Measurements from ENCODE around the gene NDUFB1. TPM values are rescaled to one million over a fixed set of nuclear protein-coding genes. Genes with fewer than 3 reads are reported as not detected.

The NDUFB1 gene
- total RNA-seq, 6 experiments from 2014 or later, result 74.6 to 223 (median 94.6) TPM

DNA sequence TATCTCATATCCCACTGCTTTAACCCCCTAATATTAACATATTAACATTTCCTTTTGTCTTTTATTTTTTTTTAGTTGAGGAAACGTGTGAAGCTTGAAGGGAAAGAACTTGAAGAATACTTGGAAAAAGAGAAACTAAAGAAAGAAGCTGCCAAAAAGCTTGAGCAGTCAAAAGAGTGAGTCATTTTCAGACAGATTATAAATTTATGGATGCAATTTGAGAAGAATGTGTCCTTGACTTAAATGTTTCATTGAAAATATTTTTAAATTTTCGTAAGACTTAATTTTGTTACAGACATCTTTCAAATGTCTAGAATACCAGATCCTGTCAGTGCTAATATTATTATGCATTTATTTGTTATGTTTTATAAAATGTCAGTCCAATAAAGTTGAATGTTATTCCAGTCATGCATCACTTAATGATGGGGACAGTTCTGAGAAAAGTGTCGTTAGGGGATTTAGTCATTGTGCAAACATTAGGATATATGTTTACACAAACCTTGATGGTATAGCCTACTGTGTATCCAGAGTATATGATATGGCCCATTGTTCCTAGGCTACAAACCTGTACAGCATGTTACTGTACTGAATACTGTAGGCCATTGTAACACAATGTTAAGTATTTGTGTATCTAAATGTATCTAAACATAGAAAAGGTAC, 32.9 kb upstream of the NDUFB1 start:
- Histone ChIP-seq H3K27ac (no peak overlapping the region), H3K4me3 (no peak overlapping the region), H3K36me3 (peaks cover 0 to 52% (median 21%) of the 10 kb centered on the region in 4 donors), H3K4me1 (no peaks in the 10 kb centered on the region), H3K27me3 (no peaks in the 10 kb centered on the region), H3K9me3 (no peaks in the 10 kb centered on the region)
- DNase-seq (no peak), ATAC-seq (no peak)
- intact Hi-C loops (cut with DNase I), result no loop called here
- WGBS (ENCODE audit: insufficient coverage, low coverage, low lambda C conversion rate, missing lambda C conversion rate), result 86% methylated on average over 3 of the region's 3 CpGs
- no peak for TF ChIP-seq POLR2A (IDR thresholded peaks at IDR 0.05)
- no peak for TF ChIP-seq CTCF (IDR thresholded peaks at IDR 0.05)

- TF ChIP-seq POLR2A (IDR thresholded peaks at IDR 0.05) (no peak), CTCF (IDR thresholded peaks at IDR 0.05) (no peak)
- H3K27ac ChIP-seq, result no peak overlapping the region
- H3K36me3 ChIP-seq, result peaks cover 0 to 51% (median 20%) of the 10 kb centered on the region in 4 donors
Measured at GRCh38 chr14:92153581-92153980, 32.1 kb upstream of the NDUFB1 start.

DNA sequence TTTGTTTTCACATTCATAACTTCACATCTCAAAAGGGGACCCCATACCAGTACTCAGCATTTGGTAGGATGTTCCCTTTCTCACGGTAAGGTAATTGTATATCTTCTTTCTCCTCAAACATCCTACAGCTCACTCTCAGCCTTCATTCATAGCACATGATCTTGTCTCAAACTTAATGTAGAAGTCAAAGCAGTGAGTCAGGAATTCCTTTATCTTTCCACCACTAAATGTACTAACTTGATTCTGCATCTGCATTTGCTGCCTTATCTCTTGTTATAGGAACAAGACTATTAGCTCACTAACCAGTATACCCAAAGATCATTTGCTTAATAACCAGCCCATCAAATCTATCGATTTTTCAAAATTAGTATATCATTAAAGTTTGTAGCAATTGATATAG, 23.2 kb upstream of the NDUFB1 start:
- DNase-seq, result no peak
- ATAC-seq, result no peak
- Histone ChIP-seq H3K27ac (no peak overlapping the region), H3K4me1 (no peaks in the 10 kb centered on the region), H3K4me3 (no peak overlapping the region), H3K9me3 (no peaks in the 10 kb centered on the region), H3K36me3 (peaks cover 0 to 74% (median 26%) of the 10 kb centered on the region in 4 donors), H3K27me3 (no peaks in the 10 kb centered on the region)
- no peak for TF ChIP-seq POLR2A (IDR thresholded peaks at IDR 0.05)
- TF ChIP-seq CTCF (IDR thresholded peaks at IDR 0.05), result no peak
- WGBS (ENCODE audit: insufficient coverage, low coverage, low lambda C conversion rate, missing lambda C conversion rate), result 94% methylated on average over 2 of the region's 2 CpGs
- intact Hi-C loops (cut with DNase I), result no loop called here

More at GRCh38 chr14:92153581-92153980, 32.1 kb upstream of the NDUFB1 start:
- DNase-seq (no peak), ATAC-seq (no peak)
- Histone ChIP-seq H3K4me3 (no peak overlapping the region), H3K27me3 (no peaks in the 10 kb centered on the region), H3K9me3 (no peaks in the 10 kb centered on the region), H3K4me1 (no peaks in the 10 kb centered on the region)
- intact Hi-C loops (cut with DNase I), result no loop called here
- WGBS (ENCODE audit: insufficient coverage, low coverage, low lambda C conversion rate, missing lambda C conversion rate), result 100% methylated on average over 1 of the region's 1 CpG

DNA sequence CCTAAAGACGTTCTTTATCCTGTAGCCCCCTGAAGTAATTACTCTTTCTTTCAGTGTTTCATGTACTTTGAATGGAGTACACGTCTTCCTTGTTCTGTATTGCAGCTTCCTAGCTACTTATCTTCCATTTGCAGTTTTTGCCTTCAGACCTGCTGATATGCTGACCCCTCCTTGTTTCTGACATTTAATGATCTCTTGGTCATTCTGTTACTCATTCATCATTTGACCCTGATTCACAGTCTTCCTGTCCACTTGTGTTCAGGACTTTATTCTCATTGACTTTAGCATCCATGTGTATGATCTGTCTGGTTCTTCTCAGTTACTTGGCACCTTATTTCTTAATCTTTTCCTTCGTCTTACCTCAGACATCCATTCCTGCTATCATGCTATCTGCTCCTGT, 22.5 kb upstream of the NDUFB1 start:
- no peaks in the 10 kb centered on the region for H3K4me1 ChIP-seq
- ATAC-seq, result no peak
- H3K27ac ChIP-seq, result no peak overlapping the region
- 90% methylated on average over 3 of the region's 3 CpGs for WGBS (ENCODE audit: insufficient coverage, low coverage, low lambda C conversion rate, missing lambda C conversion rate)
- peaks cover 0 to 69% (median 26%) of the 10 kb centered on the region in 4 donors for H3K36me3 ChIP-seq
- no peak for DNase-seq
- no peak overlapping the region for H3K4me3 ChIP-seq
- H3K9me3 ChIP-seq, result no peaks in the 10 kb centered on the region
- no peak for TF ChIP-seq POLR2A (IDR thresholded peaks at IDR 0.05)
- intact Hi-C loops (cut with DNase I), result no loop called here
- no peaks in the 10 kb centered on the region for H3K27me3 ChIP-seq

DNA sequence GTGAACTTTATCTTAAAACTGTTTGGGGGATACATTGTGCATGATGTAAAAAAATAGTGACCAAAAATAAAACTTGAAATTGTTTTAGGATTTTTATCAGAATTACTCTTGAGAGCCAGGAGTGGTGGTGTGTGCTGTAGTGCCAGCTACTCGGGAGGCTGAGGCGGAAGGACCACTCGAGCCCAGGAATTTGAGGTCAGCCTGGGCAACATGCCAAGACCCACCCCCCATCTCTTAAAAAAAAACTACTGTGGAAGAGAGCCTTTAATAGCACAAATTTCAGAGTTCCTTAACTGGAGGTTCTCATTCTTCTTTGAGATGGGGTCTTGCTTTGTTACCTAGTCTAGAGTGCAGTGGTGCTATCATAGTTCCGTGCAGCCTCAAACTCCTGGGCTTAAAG, 21.8 kb upstream of the NDUFB1 start:
- Histone ChIP-seq H3K27me3 (no peaks in the 10 kb centered on the region), H3K36me3 (peaks cover 0 to 69% (median 28%) of the 10 kb centered on the region in 4 donors), H3K4me1 (no peaks in the 10 kb centered on the region), H3K27ac (no peak overlapping the region), H3K9me3 (no peaks in the 10 kb centered on the region), H3K4me3 (no peak overlapping the region)
- no peak for DNase-seq
- WGBS (ENCODE audit: insufficient coverage, low coverage, low lambda C conversion rate, missing lambda C conversion rate), result 77% methylated on average over 4 of the region's 4 CpGs
- no peak for TF ChIP-seq CTCF (IDR thresholded peaks at IDR 0.05)
- no peak for TF ChIP-seq POLR2A (IDR thresholded peaks at IDR 0.05)
- ATAC-seq, result no peak
- intact Hi-C loops (cut with DNase I), result no loop called here
